ENCODE data around the gene SLC12A6.

The SLC12A6 gene

DNA sequence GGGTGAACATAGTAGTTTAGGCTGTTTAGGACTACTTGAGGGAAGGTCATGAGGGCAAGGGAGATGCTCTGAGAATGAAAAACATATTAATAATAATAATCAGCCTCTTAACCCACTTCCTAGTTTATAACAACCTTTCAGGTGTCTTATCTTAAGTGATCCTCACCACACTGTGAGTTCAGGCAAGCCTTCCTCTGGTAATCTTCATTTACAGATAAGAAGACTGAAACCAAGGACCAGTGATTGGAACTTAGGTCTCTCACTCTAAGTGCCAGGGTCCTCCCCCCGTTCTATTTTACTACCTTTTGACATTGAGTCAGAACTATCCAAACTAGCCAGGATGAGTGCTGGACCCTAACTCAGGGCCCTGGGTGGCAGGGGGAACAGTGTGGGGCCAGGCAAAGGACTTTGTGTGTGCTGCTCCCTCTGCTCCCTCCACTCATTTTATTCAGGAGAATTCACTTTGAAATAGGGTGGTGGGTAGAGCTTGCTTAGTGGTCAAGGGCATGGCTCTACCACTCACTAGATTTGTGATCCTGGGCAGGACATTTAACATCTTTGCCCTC, 11.2 kb upstream of the SLC12A6 start:
- TF ChIP-seq, protein P1, sequence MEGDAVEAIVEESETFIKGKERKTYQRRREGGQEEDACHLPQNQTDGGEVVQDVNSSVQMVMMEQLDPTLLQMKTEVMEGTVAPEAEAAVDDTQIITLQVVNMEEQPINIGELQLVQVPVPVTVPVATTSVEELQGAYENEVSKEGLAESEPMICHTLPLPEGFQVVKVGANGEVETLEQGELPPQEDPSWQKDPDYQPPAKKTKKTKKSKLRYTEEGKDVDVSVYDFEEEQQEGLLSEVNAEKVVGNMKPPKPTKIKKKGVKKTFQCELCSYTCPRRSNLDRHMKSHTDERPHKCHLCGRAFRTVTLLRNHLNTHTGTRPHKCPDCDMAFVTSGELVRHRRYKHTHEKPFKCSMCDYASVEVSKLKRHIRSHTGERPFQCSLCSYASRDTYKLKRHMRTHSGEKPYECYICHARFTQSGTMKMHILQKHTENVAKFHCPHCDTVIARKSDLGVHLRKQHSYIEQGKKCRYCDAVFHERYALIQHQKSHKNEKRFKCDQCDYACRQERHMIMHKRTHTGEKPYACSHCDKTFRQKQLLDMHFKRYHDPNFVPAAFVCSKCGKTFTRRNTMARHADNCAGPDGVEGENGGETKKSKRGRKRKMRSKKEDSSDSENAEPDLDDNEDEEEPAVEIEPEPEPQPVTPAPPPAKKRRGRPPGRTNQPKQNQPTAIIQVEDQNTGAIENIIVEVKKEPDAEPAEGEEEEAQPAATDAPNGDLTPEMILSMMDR (IDR thresholded peaks at IDR 0.05), result no peak

DNA sequence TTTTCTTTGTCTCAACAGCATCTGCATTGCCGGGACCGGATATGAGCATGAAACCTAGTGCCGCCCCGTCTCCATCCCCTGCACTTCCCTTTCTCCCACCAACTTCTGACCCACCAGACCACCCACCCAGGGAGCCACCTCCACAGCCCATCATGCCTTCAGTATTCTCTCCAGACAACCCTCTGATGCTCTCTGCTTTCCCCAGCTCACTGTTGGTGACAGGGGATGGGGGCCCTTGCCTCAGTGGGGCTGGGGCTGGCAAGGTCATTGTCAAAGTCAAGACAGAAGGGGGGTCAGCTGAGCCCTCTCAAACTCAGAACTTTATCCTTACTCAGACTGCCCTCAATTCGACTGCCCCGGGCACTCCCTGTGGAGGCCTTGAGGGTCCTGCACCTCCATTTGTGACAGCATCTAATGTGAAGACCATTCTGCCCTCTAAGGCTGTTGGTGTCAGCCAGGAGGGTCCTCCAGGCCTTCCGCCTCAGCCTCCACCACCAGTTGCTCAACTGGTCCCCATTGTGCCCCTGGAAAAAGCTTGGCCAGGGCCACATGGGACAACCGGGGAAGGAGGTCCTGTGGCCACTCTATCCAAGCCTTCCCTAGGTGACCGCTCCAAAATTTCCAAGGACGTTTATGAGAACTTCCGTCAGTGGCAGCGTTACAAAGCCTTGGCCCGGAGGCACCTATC, 10.5 kb upstream of the SLC12A6 start:
- TF ChIP-seq, protein P1 (IDR thresholded peaks at IDR 0.05), result no peak

DNA sequence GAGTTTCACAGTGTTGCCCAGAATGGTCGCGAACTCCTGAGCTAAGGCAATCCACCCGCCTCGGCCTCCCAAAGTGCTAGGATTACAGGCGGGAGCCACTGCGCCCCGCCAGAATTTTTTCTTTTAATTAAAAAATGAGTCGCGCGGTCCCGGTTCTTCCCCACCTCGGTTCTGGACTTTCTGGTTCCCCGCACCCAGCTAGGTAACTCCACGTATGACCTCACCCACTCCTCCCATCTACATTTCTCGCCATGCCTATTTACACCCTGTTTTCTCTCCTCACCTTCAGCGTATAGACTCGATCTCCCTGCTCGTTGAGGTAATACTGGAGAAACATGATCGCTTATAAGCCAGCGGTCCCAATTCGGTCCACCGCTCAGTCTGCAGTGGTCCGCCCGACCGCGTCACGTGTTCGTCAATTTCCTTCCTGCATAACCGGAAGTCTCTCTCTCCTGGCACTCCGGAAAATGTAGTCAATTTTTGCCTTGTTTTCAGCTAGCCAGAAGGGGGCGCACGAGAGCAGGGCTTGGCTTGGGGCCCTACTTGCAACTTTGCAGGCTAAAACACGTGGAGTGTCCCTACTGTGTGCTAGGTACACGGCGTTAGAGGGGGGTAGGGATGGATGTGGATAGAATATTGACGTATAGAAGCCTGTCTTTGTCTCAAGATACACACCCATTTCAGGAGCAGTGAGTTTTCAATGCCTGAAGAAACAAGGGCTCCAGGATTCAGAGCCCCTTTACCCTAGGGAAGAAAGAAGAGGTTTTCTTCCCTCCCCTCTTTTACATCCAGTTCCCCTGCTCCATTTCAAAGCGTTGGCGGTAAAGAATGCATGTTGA, 5.4 kb upstream of the SLC12A6 start, which contains the start of the genes NOP10 and NUTM1:
Gene NOP10 (minus strand): TSS at position 400 of the 839 bp plus-strand sequence. CDS start 63 bp downstream, at position 337.
Gene NUTM1 (plus strand): TSS at position 579 of the 839 bp plus-strand sequence. CDS start 382 bp downstream, outside the sequence.
- TF ChIP-seq, protein P1 (IDR thresholded peaks at IDR 0.05), result peak; percentile 92

DNA sequence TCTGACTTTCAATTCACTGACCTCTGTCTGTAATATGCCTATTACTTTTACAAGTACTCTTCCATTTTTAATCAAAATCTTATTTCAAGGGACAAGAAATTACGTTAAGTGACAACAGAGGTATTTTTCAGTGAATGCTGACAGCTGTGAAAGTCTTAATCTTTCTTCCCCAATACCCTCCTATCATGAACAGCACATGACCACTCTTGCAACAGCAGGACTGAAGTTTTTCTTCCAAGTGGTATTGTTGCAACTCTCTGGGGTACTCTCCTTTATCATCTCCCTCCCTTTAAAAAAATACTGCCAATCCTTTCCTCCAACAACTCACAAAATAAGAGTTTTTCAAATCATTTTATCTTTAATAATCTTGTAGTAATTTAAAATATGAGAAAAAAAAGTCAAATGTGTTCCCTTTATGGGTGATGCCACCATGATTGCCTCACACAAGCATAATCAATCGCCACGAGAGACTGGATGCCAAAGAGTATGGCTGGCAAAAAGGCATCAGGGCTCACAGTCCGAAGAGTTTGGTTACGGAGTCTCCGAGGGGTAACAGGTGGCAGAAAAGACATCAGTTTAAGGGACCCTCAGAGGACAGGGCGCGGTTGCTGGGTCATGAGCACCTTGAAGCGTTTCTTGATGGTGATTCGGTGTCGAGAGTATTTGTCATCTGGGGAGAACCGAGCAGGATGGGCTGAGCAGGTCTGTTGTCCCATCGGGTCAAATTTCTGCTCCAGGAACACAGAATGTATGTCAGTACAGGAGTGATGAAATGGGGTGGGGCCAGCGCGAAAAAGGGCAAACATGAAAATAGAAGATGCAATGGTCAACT, 4.0 kb upstream of the SLC12A6 start:
- TF ChIP-seq, protein P1 (IDR thresholded peaks at IDR 0.05), result no peak

DNA sequence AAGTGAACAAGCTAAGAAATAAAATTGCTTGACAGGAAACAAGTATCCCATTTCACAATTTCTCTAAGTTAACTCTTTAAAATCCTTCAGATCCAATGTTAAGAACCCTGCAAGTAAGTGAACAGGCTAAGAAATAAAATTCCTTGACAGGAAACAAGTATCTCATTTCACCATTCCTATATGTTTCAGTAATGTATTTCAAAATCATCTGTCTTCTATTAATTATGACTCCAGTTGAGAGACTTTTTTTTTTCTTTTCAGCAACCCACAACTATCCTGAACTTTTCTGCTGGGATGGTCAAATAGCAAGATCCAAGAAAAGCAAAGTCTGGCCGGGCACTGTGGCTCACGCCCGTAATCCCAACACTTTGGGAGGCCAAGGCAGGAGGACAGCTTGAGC, 2.4 kb upstream of the SLC12A6 start:
- TF ChIP-seq, protein P1 (IDR thresholded peaks at IDR 0.05), result no peak

DNA sequence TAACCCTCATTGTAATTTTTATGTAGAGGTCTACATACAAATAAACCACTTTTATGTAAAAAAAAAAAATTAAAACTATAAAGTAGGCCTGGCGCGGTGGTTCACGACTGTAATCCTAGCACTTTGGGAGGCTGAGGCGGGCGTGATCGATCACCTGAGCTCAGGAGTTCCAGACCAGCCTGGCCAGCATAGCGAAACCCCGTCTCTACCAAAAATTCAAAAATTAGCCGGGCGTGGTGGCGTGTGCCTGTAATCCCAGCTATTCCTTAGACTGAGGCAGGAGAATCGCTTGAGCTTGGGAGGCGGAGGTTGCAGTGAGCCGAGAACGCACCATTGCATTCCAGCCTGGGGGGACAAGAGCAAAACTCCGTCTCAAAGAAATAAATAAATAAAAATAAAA, 766 bp upstream of the SLC12A6 start:
- TF ChIP-seq, protein P1 (IDR thresholded peaks at IDR 0.05), result no peak
